ENCODE measurements around the gene QPCTL.

DNA sequence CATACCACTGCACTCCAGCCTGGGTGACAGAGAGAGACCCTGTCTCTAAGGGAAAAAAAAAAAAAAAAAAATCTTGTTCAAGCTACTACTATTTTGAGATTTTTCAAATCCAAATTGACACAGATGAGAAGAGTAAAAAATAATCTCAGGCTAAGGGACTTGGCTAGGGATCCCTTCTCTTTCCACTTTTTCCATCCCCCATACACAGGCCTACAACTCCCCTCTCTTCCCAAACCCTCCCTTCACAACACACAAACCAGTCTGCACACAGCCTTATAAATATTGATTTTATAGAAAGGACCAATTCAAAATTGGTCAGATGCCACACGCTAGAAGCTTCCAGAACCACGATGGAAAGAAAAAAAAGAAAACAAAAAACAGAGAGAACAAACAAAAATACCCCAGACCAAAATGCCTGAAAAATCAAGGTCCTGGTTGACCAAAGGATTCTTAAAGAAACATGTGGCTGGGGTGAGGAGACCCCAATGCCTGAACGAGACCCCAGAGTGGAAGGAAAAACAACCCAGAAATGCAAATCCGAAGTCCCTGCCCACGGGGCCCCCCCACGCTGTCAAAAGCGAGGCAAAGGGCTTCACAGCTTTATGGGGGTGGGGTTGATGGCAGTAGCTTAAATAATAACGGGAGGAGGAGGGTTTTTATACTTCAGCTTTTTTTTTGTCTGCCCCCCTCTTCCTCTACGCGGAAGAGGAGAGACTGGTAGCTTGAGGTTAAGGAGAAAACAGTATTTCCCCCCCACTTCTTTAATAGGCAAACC, 18.1 kb downstream of the QPCTL start:
- TF ChIP-seq EZH2 (IDR thresholded peaks at IDR 0.05) = no peak
- no peak for TF ChIP-seq POLR2AphosphoS5 (IDR thresholded peaks at IDR 0.05; ENCODE audit: borderline replicate concordance, low read depth, low read length)
- TF ChIP-seq FOXP2 (optimal IDR thresholded peaks at IDR 0.05; ENCODE audit: control extremely low read depth, extremely low read length, insufficient read depth) = no peak
